ENCODE measurements around the gene USH2A.

USH2A gene

DNA sequence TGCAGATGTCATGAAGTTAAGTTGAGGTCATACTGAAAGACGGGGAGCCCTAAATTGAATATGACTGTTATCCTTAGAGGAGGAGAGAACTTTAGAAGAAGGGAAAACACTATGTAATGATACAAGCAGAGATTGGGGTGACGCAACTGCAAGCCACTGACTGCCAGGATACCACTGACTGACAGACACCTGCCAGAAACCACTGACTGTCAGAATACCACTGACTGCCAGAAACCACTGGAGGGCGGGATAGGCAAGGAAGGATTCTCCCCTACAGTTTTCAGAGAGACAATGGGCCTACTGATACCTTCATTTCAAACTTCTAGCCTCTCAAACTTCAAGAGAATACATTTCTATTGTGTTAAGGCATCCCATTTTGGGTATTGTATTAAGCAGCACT, 388.7 kb downstream of the USH2A start:
- TF ChIP-seq, protein P1, sequence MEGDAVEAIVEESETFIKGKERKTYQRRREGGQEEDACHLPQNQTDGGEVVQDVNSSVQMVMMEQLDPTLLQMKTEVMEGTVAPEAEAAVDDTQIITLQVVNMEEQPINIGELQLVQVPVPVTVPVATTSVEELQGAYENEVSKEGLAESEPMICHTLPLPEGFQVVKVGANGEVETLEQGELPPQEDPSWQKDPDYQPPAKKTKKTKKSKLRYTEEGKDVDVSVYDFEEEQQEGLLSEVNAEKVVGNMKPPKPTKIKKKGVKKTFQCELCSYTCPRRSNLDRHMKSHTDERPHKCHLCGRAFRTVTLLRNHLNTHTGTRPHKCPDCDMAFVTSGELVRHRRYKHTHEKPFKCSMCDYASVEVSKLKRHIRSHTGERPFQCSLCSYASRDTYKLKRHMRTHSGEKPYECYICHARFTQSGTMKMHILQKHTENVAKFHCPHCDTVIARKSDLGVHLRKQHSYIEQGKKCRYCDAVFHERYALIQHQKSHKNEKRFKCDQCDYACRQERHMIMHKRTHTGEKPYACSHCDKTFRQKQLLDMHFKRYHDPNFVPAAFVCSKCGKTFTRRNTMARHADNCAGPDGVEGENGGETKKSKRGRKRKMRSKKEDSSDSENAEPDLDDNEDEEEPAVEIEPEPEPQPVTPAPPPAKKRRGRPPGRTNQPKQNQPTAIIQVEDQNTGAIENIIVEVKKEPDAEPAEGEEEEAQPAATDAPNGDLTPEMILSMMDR (IDR thresholded peaks at IDR 0.05) = no peak

- TF ChIP-seq, protein P1 (IDR thresholded peaks at IDR 0.05) = no peak
Measured at GRCh38 chr1:216032961-216033614, 390.2 kb downstream of the USH2A start.

GRCh38 chr1:216032284-216032683, 391.0 kb downstream of the USH2A start:
- TF ChIP-seq, protein P1 (IDR thresholded peaks at IDR 0.05) = no peak

DNA sequence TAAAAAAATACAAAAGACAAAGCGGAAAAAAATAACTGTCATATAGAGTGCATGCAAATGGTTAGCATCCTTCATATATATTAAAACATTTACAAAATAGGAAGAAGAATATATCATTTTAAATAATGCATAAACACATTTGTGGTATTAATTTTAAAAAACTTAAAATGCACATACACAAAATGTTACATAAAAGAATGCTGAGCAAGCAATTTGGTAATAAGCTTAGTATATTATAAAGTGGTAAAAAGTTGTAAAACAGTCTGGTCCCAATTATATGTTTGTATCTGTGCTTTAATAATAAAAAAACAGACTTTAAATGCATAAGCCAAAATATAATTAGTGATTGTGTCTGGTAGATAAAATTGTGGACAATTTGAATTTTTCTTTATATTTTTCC, 394.6 kb downstream of the USH2A start:
- TF ChIP-seq, protein P1 (IDR thresholded peaks at IDR 0.05) = no peak

DNA sequence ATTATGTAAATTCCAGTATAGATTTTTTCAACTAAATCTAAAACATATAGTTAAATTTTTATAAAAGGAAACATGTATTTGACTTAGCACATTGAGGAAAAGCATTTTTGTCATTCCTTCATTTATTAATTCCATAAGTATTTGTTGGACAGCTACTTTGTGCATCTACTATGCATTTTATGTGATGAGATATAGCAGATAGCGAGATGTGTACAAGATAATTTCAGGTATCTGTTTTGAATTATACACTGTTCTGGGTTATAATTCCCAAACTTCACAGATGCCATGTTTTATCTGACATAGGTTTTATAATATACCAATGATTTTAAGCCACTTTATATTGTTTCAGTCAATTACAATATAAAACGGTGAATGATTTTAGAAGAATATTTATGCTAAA, 398.7 kb downstream of the USH2A start:
- TF ChIP-seq, protein P1 (IDR thresholded peaks at IDR 0.05) = no peak

DNA sequence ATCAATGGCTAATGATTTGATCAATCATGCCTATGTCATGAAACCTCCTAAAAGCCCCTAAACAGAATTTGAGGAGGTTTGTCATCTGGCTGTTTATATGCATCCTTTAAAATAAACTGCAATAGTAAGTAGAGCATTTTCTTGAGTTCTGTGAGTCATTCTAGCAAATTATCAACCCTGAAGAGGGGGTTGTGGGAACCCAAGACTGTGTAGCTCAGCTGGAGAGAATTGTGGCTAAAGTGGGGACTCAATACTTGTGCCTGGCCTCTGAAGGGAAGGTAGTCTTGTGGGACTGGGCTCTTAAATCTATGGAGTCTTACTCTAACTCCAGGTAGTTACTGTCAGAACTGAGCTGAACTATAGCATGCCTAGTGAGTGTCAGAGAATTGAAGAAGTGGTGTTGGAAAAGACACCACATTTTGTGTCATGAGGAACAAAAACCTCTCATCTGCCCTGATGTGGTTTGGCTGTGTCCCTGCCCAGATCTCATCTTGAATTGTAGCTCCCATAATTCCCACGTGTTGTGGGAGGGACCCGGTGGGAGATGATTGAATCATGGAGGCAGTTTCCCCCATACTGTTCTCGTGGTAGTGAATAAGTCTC, 402.4 kb downstream of the USH2A start:
- TF ChIP-seq, protein P1 (IDR thresholded peaks at IDR 0.05) = no peak

DNA sequence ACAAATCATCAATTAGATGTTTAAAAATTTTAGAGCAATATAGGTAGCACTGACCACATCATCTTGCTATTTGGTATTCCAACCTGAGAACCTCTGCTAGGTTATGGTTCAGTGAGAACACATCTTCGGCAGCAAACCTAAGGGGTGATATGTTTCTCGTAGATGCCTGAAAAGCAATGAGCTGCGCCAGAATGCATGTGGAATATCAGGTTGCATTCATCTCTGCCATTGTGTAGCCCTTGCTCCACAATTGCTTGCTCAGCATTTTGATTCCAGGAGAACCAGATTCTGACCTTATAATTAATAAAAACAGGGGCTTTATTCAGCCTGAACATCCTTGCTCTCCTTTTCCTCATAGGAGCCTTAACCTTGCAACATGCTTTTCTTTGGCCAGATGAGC, 408.1 kb downstream of the USH2A start:
- TF ChIP-seq, protein P1 (IDR thresholded peaks at IDR 0.05) = no peak

All from LNCAP (cell line).